ENCODE data around the gene GPR179. TPM values are rescaled to one million over a fixed set of nuclear protein-coding genes. Genes with fewer than 3 reads are reported as not detected.

Gene GPR179
- total RNA-seq, 6 experiments from 2014 or later = 0.07 to 0.22 TPM; not detected in 4

GRCh38 chr17:38353086-38353604, 9.4 kb upstream of the GPR179 start:
- no peak overlapping the region for H3K27ac ChIP-seq
- intact Hi-C loops (cut with DNase I) = no loop called here
- ATAC-seq = no peak
- WGBS (ENCODE audit: insufficient coverage, low coverage, low lambda C conversion rate, missing lambda C conversion rate) = 7% methylated on average over 8 of the region's 8 CpGs
- no peaks in the 10 kb centered on the region for H3K27me3 ChIP-seq
- TF ChIP-seq CTCF (IDR thresholded peaks at IDR 0.05) (no peak), POLR2A (IDR thresholded peaks at IDR 0.05) (no peak)
- H3K9me3 ChIP-seq = no peaks in the 10 kb centered on the region
- H3K36me3 ChIP-seq = no peaks in the 10 kb centered on the region
- DNase-seq = no peak
- H3K4me1 ChIP-seq = peaks cover 0 to 18% (median 4%) of the 10 kb centered on the region in 4 donors
- peak overlapping the region; percentile 75 to 88 (median 77) for H3K4me3 ChIP-seq

GRCh38 chr17:38352245-38353085, 8.7 kb upstream of the GPR179 start:
- WGBS (ENCODE audit: insufficient coverage, low coverage, low lambda C conversion rate, missing lambda C conversion rate) = 0% methylated on average over 30 of the region's 72 CpGs
- H3K27me3 ChIP-seq = no peaks in the 10 kb centered on the region
- DNase-seq (peak in 2 of 3 donors; percentile 44 to 60), ATAC-seq (peak in 3 of 4 donors; percentile 5 to 19 (median 11))
- intact Hi-C loops (cut with DNase I) = no loop called here
- H3K9me3 ChIP-seq = no peaks in the 10 kb centered on the region
- H3K36me3 ChIP-seq = no peaks in the 10 kb centered on the region
- TF ChIP-seq POLR2A (IDR thresholded peaks at IDR 0.05) (no peak), CTCF (IDR thresholded peaks at IDR 0.05) (no peak)
- H3K4me3 ChIP-seq = peak overlapping the region; percentile 75 to 88 (median 77)
- H3K27ac ChIP-seq = peak overlapping the region; percentile 21 to 82 (median 64)
- peaks cover 0 to 12% (median 3%) of the 10 kb centered on the region in 4 donors for H3K4me1 ChIP-seq

- H3K9me3 ChIP-seq = no peaks in the 10 kb centered on the region
- no peaks in the 10 kb centered on the region for H3K36me3 ChIP-seq
- DNase-seq = peak; percentile 95 to 96 (median 96)
- 21% methylated on average over 12 of the region's 84 CpGs for WGBS (ENCODE audit: insufficient coverage, low coverage, low lambda C conversion rate, missing lambda C conversion rate)
- TF ChIP-seq CTCF (IDR thresholded peaks at IDR 0.05) (no peak), POLR2A (IDR thresholded peaks at IDR 0.05) (peak; percentile 84)
- intact Hi-C loops (cut with DNase I) = no loop called here
- peak; percentile 95 to 97 (median 95) for ATAC-seq
- peaks cover 0 to 8% (median 3%) of the 10 kb centered on the region in 4 donors for H3K4me1 ChIP-seq
- peak within 1 kb of the TSS; percentile 75 to 88 (median 77) for H3K4me3 ChIP-seq
- H3K27ac ChIP-seq = peak within 1 kb of the TSS; percentile 64 to 82 (median 71)
- H3K27me3 ChIP-seq = no peaks in the 10 kb centered on the region
Measured at GRCh38 chr17:38351412-38352222, 7.9 kb upstream of the GPR179 start, which contains the start of gene SOCS7. Gene SOCS7 (plus strand): TSS chr17:38351844. CDS start chr17:38352053, 209 bp downstream.

- Histone ChIP-seq H3K4me1 (peaks cover 0 to 8% (median 3%) of the 10 kb centered on the region in 4 donors), H3K27ac (no peak overlapping the region), H3K27me3 (no peaks in the 10 kb centered on the region), H3K9me3 (no peaks in the 10 kb centered on the region), H3K4me3 (no peak overlapping the region), H3K36me3 (no peaks in the 10 kb centered on the region)
- intact Hi-C loops (cut with DNase I) = no loop called here
- 93% methylated on average over 2 of the region's 2 CpGs for WGBS (ENCODE audit: insufficient coverage, low coverage, low lambda C conversion rate, missing lambda C conversion rate)
- no peak for TF ChIP-seq CTCF (IDR thresholded peaks at IDR 0.05)
- no peak for TF ChIP-seq POLR2A (IDR thresholded peaks at IDR 0.05)
- ATAC-seq = no peak
- no peak for DNase-seq
Measured at GRCh38 chr17:38350035-38350434, 6.3 kb upstream of the GPR179 start.
